Keratinocyte (primary cell): ENCODE results near the gene MYO10.

Experiments used
- CTCF ChIP-seq, 3 experiments: IDR thresholded peaks in 1 of 3; conservative IDR thresholded peaks in 1 of 3; optimal IDR thresholded peaks in 1 of 3; 2 replicates in 2 of 3; 3 replicates in 1 of 3; pipeline versions ENCODE3 to v1.5.1; 2011; ENCODE audit warnings: low read length in 3 of 3, mild to moderate bottlenecking in 3 of 3, moderate library complexity in 2 of 3, control low read depth in 1 of 3, inconsistent platforms in 1 of 3; ENCODE audit not compliant: insufficient read depth in 2 of 3; ENCODE audit errors: extremely low read depth in 1 of 3
- EZH2 ChIP-seq: IDR thresholded peaks from one replicate; pipeline ENCODE4 v1.6.1; 2012; ENCODE audit warnings: inconsistent platforms, mild to moderate bottlenecking, low read length, moderate library complexity

DNA sequence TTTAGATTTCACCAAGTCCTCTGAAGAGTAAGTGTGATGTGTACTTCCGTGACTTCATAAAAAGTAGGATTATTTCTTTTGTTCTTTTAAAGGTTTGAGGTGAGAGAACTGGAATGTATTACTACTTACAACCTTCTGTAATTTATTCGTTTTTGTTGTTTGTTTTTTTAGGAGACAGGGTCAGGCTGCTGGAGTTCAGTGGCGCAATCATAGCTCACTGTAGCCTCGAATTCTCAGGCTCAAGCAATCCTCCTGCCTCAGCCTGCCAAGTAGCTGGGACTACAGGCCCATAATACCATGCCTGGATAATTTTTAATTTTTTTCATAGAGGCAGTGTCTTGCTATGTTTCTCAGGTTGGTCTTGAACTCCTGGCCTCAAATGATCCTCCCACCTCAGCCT lies 251.0 kb downstream of the MYO10 start:
- no peak for TF ChIP-seq CTCF (optimal IDR thresholded peaks at IDR 0.05 in 1 of 3, IDR thresholded peaks at IDR 0.05 in 1 of 3, conservative IDR thresholded peaks at IDR 0.05 in 1 of 3; ENCODE audit: extremely low read depth in 1 of 3, insufficient read depth in 2 of 3, low read length in 3 of 3)
- no peak for TF ChIP-seq EZH2
